ENCODE data around the gene RBKS.
"Not testable (repeated sequence)": the region's sequence is repeated elsewhere in the genome, so short reads cannot be mapped to it uniquely, and the experiment has no call there.

RBKS gene

GRCh38 chr2:27893006-27893405, 2.8 kb upstream of the RBKS start:
- Mint-ChIP-seq H3K27ac (peak overlapping the region; percentile 100), H3K4me3 (no peak overlapping the region)

GRCh38 chr2:27891673-27892105, 1.5 kb upstream of the RBKS start:
- peaks cover 22% of the 10 kb centered on the region for H3K4me1 Mint-ChIP-seq
- no peaks in the 10 kb centered on the region for H3K9me3 Mint-ChIP-seq
- no peaks in the 10 kb centered on the region for H3K27me3 Mint-ChIP-seq
- peaks cover 19% of the 10 kb centered on the region for H3K36me3 Mint-ChIP-seq
- DNase-seq (ENCODE audit: low spot score in 2 of 2) (peak in 1 of 2 donors; percentile 14), ATAC-seq (ENCODE audit: low read depth) (no peak)
- H3K4me3 Mint-ChIP-seq, result peak overlapping the region; percentile 94
- peak overlapping the region; percentile 100 for H3K27ac Mint-ChIP-seq

More at GRCh38 chr2:27893006-27893405, 2.8 kb upstream of the RBKS start:
- Mint-ChIP-seq H3K9me3 (no peaks in the 10 kb centered on the region), H3K27me3 (no peaks in the 10 kb centered on the region), H3K36me3 (peaks cover 23% of the 10 kb centered on the region), H3K4me1 (peaks cover 33% of the 10 kb centered on the region)
- no peak for ATAC-seq (ENCODE audit: low read depth)
- no peak for DNase-seq (ENCODE audit: low spot score in 2 of 2)

- H3K36me3 Mint-ChIP-seq, result peaks cover 14% of the 10 kb centered on the region
Observed at GRCh38 chr2:27890924-27891672, 911 bp upstream of the RBKS start.

GRCh38 chr2:27889774-27890145, 427 bp downstream of the RBKS start:
- Mint-ChIP-seq H3K36me3 (peaks cover 3% of the 10 kb centered on the region), H3K9me3 (no peaks in the 10 kb centered on the region), H3K27ac (peak overlapping the region; percentile 100), H3K4me3 (peak overlapping the region; percentile 94), H3K27me3 (no peaks in the 10 kb centered on the region), H3K4me1 (peaks cover 21% of the 10 kb centered on the region)
- ATAC-seq (ENCODE audit: low read depth) (peak; percentile 14), DNase-seq (ENCODE audit: low spot score in 2 of 2) (no peak)

More at GRCh38 chr2:27890924-27891672, 911 bp upstream of the RBKS start:
- Mint-ChIP-seq H3K9me3 (no peaks in the 10 kb centered on the region), H3K27me3 (no peaks in the 10 kb centered on the region), H3K4me1 (peaks cover 21% of the 10 kb centered on the region), H3K27ac (peak overlapping the region; percentile 100), H3K4me3 (peak overlapping the region; percentile 94)
- DNase-seq (ENCODE audit: low spot score in 2 of 2), result peak; percentile 94 to 97
- peak; percentile 64 for ATAC-seq (ENCODE audit: low read depth)

- H3K4me3 Mint-ChIP-seq, result no peak overlapping the region
- H3K36me3 Mint-ChIP-seq, result no peaks in the 10 kb centered on the region
- H3K27ac Mint-ChIP-seq, result peak overlapping the region; percentile 100
- no peak for ATAC-seq (ENCODE audit: low read depth)
- peaks cover 17% of the 10 kb centered on the region for H3K4me1 Mint-ChIP-seq
- no peaks in the 10 kb centered on the region for H3K27me3 Mint-ChIP-seq
- H3K9me3 Mint-ChIP-seq, result no peaks in the 10 kb centered on the region
- no peak for DNase-seq (ENCODE audit: low spot score in 2 of 2)
Observed at GRCh38 chr2:27888790-27889189, 1.4 kb downstream of the RBKS start.

GRCh38 chr2:27887830-27888229, 2.4 kb downstream of the RBKS start:
- Mint-ChIP-seq H3K27me3 (no peaks in the 10 kb centered on the region), H3K9me3 (no peaks in the 10 kb centered on the region), H3K4me1 (peaks cover 17% of the 10 kb centered on the region), H3K36me3 (no peaks in the 10 kb centered on the region), H3K4me3 (no peak overlapping the region), H3K27ac (no peak overlapping the region)
- no peak for DNase-seq (ENCODE audit: low spot score in 2 of 2)
- no peak for ATAC-seq (ENCODE audit: low read depth)

- no peak overlapping the region for H3K4me3 Mint-ChIP-seq
- H3K27ac Mint-ChIP-seq, result peak overlapping the region; percentile 65
Observed at GRCh38 chr2:27887111-27887510, 3.1 kb downstream of the RBKS start.

GRCh38 chr2:27886322-27886721, 3.9 kb downstream of the RBKS start:
- Mint-ChIP-seq H3K27me3 (no peaks in the 10 kb centered on the region), H3K27ac (no peak overlapping the region), H3K36me3 (peaks cover 6% of the 10 kb centered on the region), H3K9me3 (peaks cover 4% of the 10 kb centered on the region), H3K4me1 (peaks cover 14% of the 10 kb centered on the region), H3K4me3 (no peak overlapping the region)
- ATAC-seq (ENCODE audit: low read depth), result no peak
- DNase-seq (ENCODE audit: low spot score in 2 of 2), result no peak

More at GRCh38 chr2:27887111-27887510, 3.1 kb downstream of the RBKS start:
- peaks cover 14% of the 10 kb centered on the region for H3K4me1 Mint-ChIP-seq
- H3K9me3 Mint-ChIP-seq, result no peaks in the 10 kb centered on the region
- DNase-seq (ENCODE audit: low spot score in 2 of 2) (no peak), ATAC-seq (ENCODE audit: low read depth) (no peak)
- no peaks in the 10 kb centered on the region for H3K27me3 Mint-ChIP-seq
- H3K36me3 Mint-ChIP-seq, result peaks cover 2% of the 10 kb centered on the region

- Mint-ChIP-seq H3K4me3 (no peak overlapping the region), H3K27me3 (no peaks in the 10 kb centered on the region), H3K27ac (peak overlapping the region; percentile 8), H3K4me1 (peaks cover 9% of the 10 kb centered on the region), H3K9me3 (peaks cover 4% of the 10 kb centered on the region), H3K36me3 (peaks cover 6% of the 10 kb centered on the region)
- ATAC-seq (ENCODE audit: low read depth), result no peak
- DNase-seq (ENCODE audit: low spot score in 2 of 2), result no peak
Observed at GRCh38 chr2:27885661-27886060, 4.5 kb downstream of the RBKS start.

- Mint-ChIP-seq H3K36me3 (peaks cover 9% of the 10 kb centered on the region), H3K27ac (peak overlapping the region; percentile 8), H3K4me3 (no peak overlapping the region), H3K9me3 (peaks cover 4% of the 10 kb centered on the region), H3K27me3 (no peaks in the 10 kb centered on the region), H3K4me1 (peaks cover 7% of the 10 kb centered on the region)
- DNase-seq (ENCODE audit: low spot score in 2 of 2), result no peak
- no peak for ATAC-seq (ENCODE audit: low read depth)
Observed at GRCh38 chr2:27885234-27885633, 5.0 kb downstream of the RBKS start.

GRCh38 chr2:27884601-27885000, 5.6 kb downstream of the RBKS start:
- Mint-ChIP-seq H3K9me3 (peaks cover 4% of the 10 kb centered on the region), H3K27ac (no peak overlapping the region), H3K27me3 (no peaks in the 10 kb centered on the region), H3K4me1 (peaks cover 1% of the 10 kb centered on the region), H3K36me3 (peaks cover 12% of the 10 kb centered on the region), H3K4me3 (no peak overlapping the region)
- DNase-seq (ENCODE audit: low spot score in 2 of 2), result no peak
- no peak for ATAC-seq (ENCODE audit: low read depth)

- H3K27me3 Mint-ChIP-seq; H3K9me3 Mint-ChIP-seq; H3K4me1 Mint-ChIP-seq; H3K4me3 Mint-ChIP-seq; ATAC-seq (ENCODE audit: low read depth); DNase-seq (ENCODE audit: low spot score in 2 of 2); H3K27ac Mint-ChIP-seq: not testable (repeated sequence)
- peaks cover 15% of the 10 kb centered on the region for H3K36me3 Mint-ChIP-seq
Observed at GRCh38 chr2:27882584-27882922, 7.6 kb downstream of the RBKS start.

GRCh38 chr2:27881815-27882583, 8.2 kb downstream of the RBKS start:
- not testable (repeated sequence) for H3K4me1 Mint-ChIP-seq; H3K27ac Mint-ChIP-seq; ATAC-seq (ENCODE audit: low read depth); H3K4me3 Mint-ChIP-seq; DNase-seq (ENCODE audit: low spot score in 2 of 2); H3K27me3 Mint-ChIP-seq; H3K9me3 Mint-ChIP-seq
- H3K36me3 Mint-ChIP-seq, result peaks cover 15% of the 10 kb centered on the region

GRCh38 chr2:27878825-27879224, 11.4 kb downstream of the RBKS start:
- ATAC-seq (ENCODE audit: low read depth), result no peak

More at GRCh38 chr2:27878825-27879224, 11.4 kb downstream of the RBKS start:
- Mint-ChIP-seq H3K36me3 (peaks cover 18% of the 10 kb centered on the region), H3K4me1 (no peaks in the 10 kb centered on the region), H3K27me3 (no peaks in the 10 kb centered on the region), H3K4me3 (no peak overlapping the region), H3K9me3 (peaks cover 6% of the 10 kb centered on the region), H3K27ac (no peak overlapping the region)
- DNase-seq (ENCODE audit: low spot score in 2 of 2), result no peak
